K562 (cell line): Measurements from ENCODE around the gene SOS1. TPM values are rescaled to one million over a fixed set of nuclear protein-coding genes. Genes with fewer than 3 reads are reported as not detected.
A peak's percentile ranks its signal among the peaks of the same experiment; 100 is the strongest.

Source experiments
- CLOCK ChIP-seq: fragments of 250-450 bp; sonication (Bioruptor Pico); IDR thresholded peaks from 2 replicates; pipeline ENCODE4 v1.4.0; 2020; ENCODE audit warnings: mild to moderate bottlenecking, moderate library complexity, borderline replicate concordance
- ESRRA ChIP-seq: fragments of 450-650 bp; IDR thresholded peaks from 2 replicates; pipeline ENCODE4 v1.6.1; 2014; ENCODE audit warnings: low read depth, mild to moderate bottlenecking, moderate library complexity, borderline replicate concordance
- ETV6 ChIP-seq, 3 experiments: fragments of 150-350 bp in 1 of 3; sonication (generic) in 1 of 3; formaldehyde crosslinking in 1 of 3; IDR thresholded peaks; 2 replicates each; pipeline versions ENCODE4 v1.6.1 to v1.8.0; 2014 to 2022; ENCODE audit warnings: borderline replicate concordance in 2 of 3, low read depth in 2 of 3, antibody characterized with exemption in 1 of 3, low read length in 1 of 3, mild to moderate bottlenecking in 1 of 3, missing genetic modification reagents in 1 of 3
- EZH2 ChIP-seq: IDR thresholded peaks from 2 replicates; pipeline ENCODE4 v1.6.1; 2012; ENCODE audit warnings: low read depth, mild to moderate bottlenecking, inconsistent platforms, low read length, borderline replicate concordance
- MNT ChIP-seq, 2 experiments: fragments of 450-650 bp; conservative IDR thresholded peaks; 2 replicates each; pipeline ENCODE4 v1.6.1; 2017; ENCODE audit warnings: mild to moderate bottlenecking in 2 of 2, moderate library complexity in 2 of 2
- NBN ChIP-seq: fragments of 450-650 bp; IDR thresholded peaks from 2 replicates; pipeline ENCODE4 v1.6.1; 2016; ENCODE audit warnings: low read depth, mild to moderate bottlenecking
- NRF1 ChIP-seq, 2 experiments: fragments of 450-650 bp; IDR thresholded peaks in 1 of 2; conservative IDR thresholded peaks in 1 of 2; 2 replicates each; pipeline ENCODE4 v1.6.1; 2014; ENCODE audit warnings: mild to moderate bottlenecking in 2 of 2
- PCBP2 ChIP-seq: fragments of 200-400 bp; formaldehyde crosslinking; IDR thresholded peaks from 2 replicates; pipeline ENCODE4 v1.6.1; 2018; ENCODE audit warnings: low read length, low read depth, mild to moderate bottlenecking, moderate library complexity; ENCODE audit not compliant: poor library complexity, severe bottlenecking
- SIX5 ChIP-seq, 2 experiments: IDR thresholded peaks; 2 replicates each; pipeline ENCODE4 v1.6.1; 2011; ENCODE audit warnings: low read length in 2 of 2, borderline replicate concordance in 1 of 2, low read depth in 1 of 2, mild to moderate bottlenecking in 1 of 2, moderate library complexity in 1 of 2; ENCODE audit not compliant: insufficient read depth in 1 of 2
- SPI1 ChIP-seq: IDR thresholded peaks from 2 replicates; pipeline ENCODE4 v1.6.1; 2011; ENCODE audit warnings: low read depth, low read length, control low read depth, borderline replicate concordance
- SRSF1 ChIP-seq: fragments of 200-400 bp; formaldehyde crosslinking; IDR thresholded peaks from 2 replicates; pipeline ENCODE4 v1.6.1; 2017; ENCODE audit warnings: mild to moderate bottlenecking, low read depth, low read length, moderate library complexity
- SRSF7 ChIP-seq: fragments of 200-400 bp; formaldehyde crosslinking; optimal IDR thresholded peaks from 2 replicates; pipeline ENCODE3; 2017; ENCODE audit warnings: mild to moderate bottlenecking, low read depth, low read length
- TAL1 ChIP-seq: fragments of 450-650 bp; IDR thresholded peaks from 2 replicates; pipeline ENCODE4 v1.6.1; 2016; ENCODE audit warnings: mild to moderate bottlenecking
- TCFL5 ChIP-seq: fragments of 250-450 bp; sonication (Bioruptor Pico); conservative IDR thresholded peaks from 2 replicates; pipeline ENCODE4 v1.6.1; 2021; ENCODE audit warnings: mild to moderate bottlenecking, moderate library complexity, matching md5 sums
- TRIM24 ChIP-seq, 2 experiments: fragments of 450-650 bp; IDR thresholded peaks; 2 replicates each; pipeline ENCODE4 v1.6.1; 2016
- ZFP30 ChIP-seq: fragments of 250-450 bp; sonication (Bioruptor Pico); IDR thresholded peaks from 2 replicates; pipeline ENCODE4 v1.8.0; 2022; ENCODE audit warnings: moderate library complexity, mild to moderate bottlenecking, inconsistent platforms, borderline replicate concordance
- ZNF217 ChIP-seq: sonication (generic); formaldehyde crosslinking; IDR thresholded peaks from 2 replicates; pipeline ENCODE4 v1.8.0; 2022; ENCODE audit warnings: mild to moderate bottlenecking, missing genetic modification reagents
- ZNF274 ChIP-seq: IDR thresholded peaks from 2 replicates; pipeline ENCODE4 v1.6.1; 2011; ENCODE audit warnings: low read depth, mild to moderate bottlenecking, low read length, moderate library complexity, borderline replicate concordance
- ZNF561 ChIP-seq: fragments of 450-650 bp; formaldehyde crosslinking; conservative IDR thresholded peaks from 2 replicates; pipeline ENCODE4 v1.4.0; 2020; ENCODE audit warnings: mild to moderate bottlenecking, moderate library complexity
- ZNF583 ChIP-seq: fragments of 250-450 bp; sonication (Bioruptor Pico); IDR thresholded peaks from 2 replicates; pipeline ENCODE4 v1.4.0; 2020
- ZNF717 ChIP-seq: fragments of 250-450 bp; sonication (Bioruptor Pico); IDR thresholded peaks from 2 replicates; pipeline ENCODE4 v1.5.0; 2021
- polyA plus RNA-seq, 8 experiments: library from polyadenylated mRNA; depleted of rRNA in 4 of 8; stranded (reverse) in 5 of 8; unstranded in 3 of 8; fragments of >200 nt; fragmentation: Nextera tagmentation in 2 of 8; fragmentation: Illumina TruSeq in 1 of 8; extraction: Ambion mirVana in 2 of 8; extraction: Trizol in 1 of 8; gene quantifications; 2 replicates each; pipeline versions ENCODE4 v1.2.1 to v1.2.3, GENCODE V29; 2011 to 2014; ENCODE audit warnings: inconsistent platforms in 1 of 8, missing spikeins in 1 of 8
- total RNA-seq, 7 experiments: library from RNA; depleted of rRNA in 6 of 7; stranded (reverse); fragments of >200 nt in 6 of 7; fragmentation: Illumina TruSeq in 2 of 7; extraction: Trizol in 2 of 7; gene quantifications; 2 replicates each; pipeline versions ENCODE4 v1.2.1 to v1.2.3, GENCODE V29; 2011 to 2021; ENCODE audit warnings: low replicate concordance in 1 of 7

The SOS1 gene
- total and polyA plus RNA-seq, 9 of the 15 experiments (the other 6 are each of a cell fraction or from before 2014, with no cell fraction given), result 2.5 to 27.1 (median 16.3) TPM

GRCh38 chr2:38945911-38946310 is 174.9 kb downstream of the SOS1 start (continued):
- TF ChIP-seq ETV6 (IDR thresholded peaks at IDR 0.05; ENCODE audit: borderline replicate concordance in 1 of 2, low read depth in 2 of 2, low read length in 1 of 2) (no peak), ETV6 (CRISPR knock-in tag; IDR thresholded peaks at IDR 0.05; ENCODE audit: borderline replicate concordance) (no peak), ZNF561 (CRISPR knock-in tag) (no peak), EZH2 (no peak), ZNF217 (CRISPR knock-in tag) (no peak), ZFP30 (no peak), NBN (0 out of 2 replicates have a peak, but pooled peaks have one; percentile 14), CLOCK (CRISPR knock-in tag) (no peak), SIX5 (IDR thresholded peaks at IDR 0.05; ENCODE audit: borderline replicate concordance in 1 of 2, insufficient read depth in 1 of 2, low read depth in 1 of 2, low read length in 2 of 2) (no peak), ZNF274 (no peak), NRF1 (conservative IDR thresholded peaks at IDR 0.05 in 1 of 2, IDR thresholded peaks at IDR 0.05 in 1 of 2) (no peak), SPI1 (peak; percentile 94), TRIM24 (IDR thresholded peaks at IDR 0.05) (peak in 1 of 2 experiments; percentile 30; a peak in 1 of 4 replicates), SRSF7 (no peak), PCBP2 (no peak), ESRRA (no peak), SRSF1 (no peak), ZNF583 (CRISPR knock-in tag) (no peak), TCFL5 (CRISPR knock-in tag) (no peak), ZNF717 (CRISPR knock-in tag) (no peak), MNT (conservative IDR thresholded peaks at IDR 0.05) (no peak), TAL1 (peak; percentile 74)
